ENCODE measurements around the gene POLQ.

POLQ gene

GRCh38 chr3:121488628-121489027, 57.2 kb downstream of the POLQ start:
- no peak for TF ChIP-seq CTCF (IDR thresholded peaks at IDR 0.05; ENCODE audit: insufficient read depth, low read length, poor library complexity, severe bottlenecking)
- Histone ChIP-seq H3K27me3 (replicated peaks; ENCODE audit: control insufficient read depth, insufficient read depth, low read length) (no peaks in the 10 kb centered on the region), H3K4me3 (replicated peaks; ENCODE audit: low read depth, low read length) (no peak overlapping the region), H3K36me3 (ENCODE audit: control insufficient read depth, insufficient read depth, low read length) (peaks cover 6% of the 10 kb centered on the region)
- no peak for DNase-seq (ENCODE audit: extremely low read depth, insufficient read length)

GRCh38 chr3:121483290-121483689, 62.5 kb downstream of the POLQ start:
- no peak for TF ChIP-seq CTCF (IDR thresholded peaks at IDR 0.05; ENCODE audit: insufficient read depth, low read length, poor library complexity, severe bottlenecking)
- Histone ChIP-seq H3K36me3 (ENCODE audit: control insufficient read depth, insufficient read depth, low read length) (peaks cover 1% of the 10 kb centered on the region; the same call in 1 of the 2 replicates), H3K4me3 (replicated peaks; ENCODE audit: low read depth, low read length) (no peak overlapping the region), H3K27me3 (replicated peaks; ENCODE audit: control insufficient read depth, insufficient read depth, low read length) (no peaks in the 10 kb centered on the region)
- no peak for DNase-seq (ENCODE audit: extremely low read depth, insufficient read length)

GRCh38 chr3:121482660-121483059, 63.1 kb downstream of the POLQ start:
- TF ChIP-seq CTCF (IDR thresholded peaks at IDR 0.05; ENCODE audit: insufficient read depth, low read length, poor library complexity, severe bottlenecking) = no peak
- DNase-seq (ENCODE audit: extremely low read depth, insufficient read length) = no peak
- Histone ChIP-seq H3K36me3 (ENCODE audit: control insufficient read depth, insufficient read depth, low read length) (peaks cover 4% of the 10 kb centered on the region; the same call in 1 of the 2 replicates), H3K27me3 (replicated peaks; ENCODE audit: control insufficient read depth, insufficient read depth, low read length) (no peaks in the 10 kb centered on the region), H3K4me3 (replicated peaks; ENCODE audit: low read depth, low read length) (no peak overlapping the region)

- no peaks in the 10 kb centered on the region for H3K27me3 ChIP-seq (replicated peaks; ENCODE audit: control insufficient read depth, insufficient read depth, low read length)
- H3K4me3 ChIP-seq (replicated peaks; ENCODE audit: low read depth, low read length) = no peak overlapping the region
- TF ChIP-seq CTCF (IDR thresholded peaks at IDR 0.05; ENCODE audit: insufficient read depth, low read length, poor library complexity, severe bottlenecking) = no peak
- DNase-seq (ENCODE audit: extremely low read depth, insufficient read length) = no peak
- H3K36me3 ChIP-seq (ENCODE audit: control insufficient read depth, insufficient read depth, low read length) = peaks cover 4% of the 10 kb centered on the region; the same call in 1 of the 2 replicates
These were observed 64.5 kb downstream of the POLQ start for GRCh38 chr3:121481106-121481880.

GRCh38 chr3:121477589-121477988, 68.2 kb downstream of the POLQ start:
- TF ChIP-seq CTCF (IDR thresholded peaks at IDR 0.05; ENCODE audit: insufficient read depth, low read length, poor library complexity, severe bottlenecking) = no peak
- Histone ChIP-seq H3K4me3 (replicated peaks; ENCODE audit: low read depth, low read length) (no peak overlapping the region), H3K27me3 (replicated peaks; ENCODE audit: control insufficient read depth, insufficient read depth, low read length) (no peaks in the 10 kb centered on the region), H3K36me3 (ENCODE audit: control insufficient read depth, insufficient read depth, low read length) (peaks cover 6% of the 10 kb centered on the region)
- no peak for DNase-seq (ENCODE audit: extremely low read depth, insufficient read length)

Measured in GM06990 (cell line).